GM12892 (cell line): ENCODE measurements around the gene SPR.

ENCODE experiments used
- POLR2A ChIP-seq: IDR thresholded peaks from 2 replicates; pipeline ENCODE4 v1.6.1; 2011; ENCODE audit warnings: low read depth, low read length, control low read depth
- POLR2AphosphoS5 ChIP-seq: IDR thresholded peaks from 2 replicates; pipeline ENCODE4 v1.6.1; 2011; ENCODE audit warnings: low read depth, low read length, control low read depth

DNA sequence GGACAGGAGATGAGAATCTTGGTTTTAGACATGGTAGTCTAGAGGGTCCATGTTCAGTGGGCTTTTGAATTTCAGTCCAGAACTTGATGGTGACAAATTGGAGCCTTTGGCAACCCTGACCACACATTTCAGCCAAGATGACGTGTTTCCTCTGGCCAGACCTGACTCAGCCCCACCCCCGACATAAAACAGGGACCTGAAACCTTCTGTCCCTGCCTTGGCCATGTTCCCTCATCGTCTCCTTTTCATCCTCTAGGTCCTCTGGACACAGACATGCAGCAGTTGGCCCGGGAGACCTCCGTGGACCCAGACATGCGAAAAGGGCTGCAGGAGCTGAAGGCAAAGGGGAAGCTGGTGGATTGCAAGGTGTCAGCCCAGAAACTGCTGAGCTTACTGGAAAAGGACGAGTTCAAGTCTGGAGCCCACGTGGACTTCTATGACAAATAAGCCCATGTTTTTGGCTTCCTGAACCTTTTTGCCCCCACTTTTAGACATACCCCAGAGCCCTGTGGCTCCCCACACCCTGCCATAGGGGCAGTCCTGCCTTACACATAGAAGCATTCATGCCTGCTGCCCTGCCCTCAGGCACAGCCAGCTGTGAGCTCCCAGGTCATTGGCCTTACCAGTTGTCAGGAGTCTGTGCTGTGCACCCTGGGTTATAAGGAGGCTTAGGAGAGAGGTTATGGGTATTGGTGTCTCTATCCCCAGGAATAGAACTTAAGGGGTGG lies 4.0 kb downstream of the SPR start:
- TF ChIP-seq POLR2A: no peak
- TF ChIP-seq POLR2AphosphoS5: no peak
